ENCODE measurements around the gene CPPED1. TPM values are rescaled to one million over a fixed set of nuclear protein-coding genes. Genes with fewer than 3 reads are reported as not detected.

CPPED1 gene
- total RNA-seq, 1 experiment from 2014 or later = 7.9 TPM

DNA sequence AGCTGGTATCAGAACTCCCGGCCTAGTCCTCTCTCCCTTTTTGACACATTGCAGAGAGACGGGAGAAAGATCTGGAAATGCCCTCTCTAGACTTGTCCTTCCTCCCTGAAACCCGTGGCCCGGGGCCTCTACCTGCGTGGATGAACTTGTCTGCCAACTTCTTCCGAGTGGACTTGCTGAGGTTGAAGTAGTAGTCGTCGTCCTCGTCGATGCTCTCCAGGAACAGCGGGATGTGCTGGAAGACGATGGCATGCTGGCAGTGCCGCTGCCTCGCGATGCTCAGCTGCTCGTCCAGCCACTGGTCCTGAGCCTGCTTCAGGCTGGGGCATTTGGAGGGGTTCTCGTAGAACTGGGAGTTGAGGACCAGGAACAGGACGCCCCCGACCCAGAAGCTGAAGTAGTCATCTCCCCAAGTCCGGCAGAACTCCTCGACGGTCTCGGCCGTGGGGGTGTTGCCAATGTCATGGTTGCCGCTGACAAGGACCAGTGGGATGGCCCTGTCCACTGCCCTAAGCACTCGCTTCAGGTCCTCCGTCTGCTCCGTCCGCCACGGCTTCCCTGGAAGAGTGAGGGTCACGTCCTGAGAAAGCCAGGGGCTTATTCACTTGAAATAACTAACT is 99.1 kb downstream of the CPPED1 start:
- Histone ChIP-seq H2BK20ac (ENCODE audit: low read depth, low read length, poor library complexity, severe bottlenecking) (no peak overlapping the region), H3T11ph (ENCODE audit: low read length) (no peak overlapping the region), H4K5ac (ENCODE audit: insufficient read length, low read depth, low read length) (no peak overlapping the region), H3K4me2 (ENCODE audit: insufficient read depth, insufficient read length, low read length) (no peak overlapping the region), H3K18ac (ENCODE audit: insufficient read length, low read depth, low read length) (no peak overlapping the region), H3K56ac (ENCODE audit: insufficient read length, low read depth, low read length) (no peak overlapping the region), H3K23ac (ENCODE audit: insufficient read length, low read depth, low read length) (no peak overlapping the region), H3K4me1 (ENCODE audit: insufficient read depth, low read length) (no peaks in the 10 kb centered on the region), H2BK120ac (ENCODE audit: low read depth, low read length, poor library complexity, severe bottlenecking) (no peak overlapping the region), H3K27me3 (ENCODE audit: insufficient read depth, low read length) (no peaks in the 10 kb centered on the region), H2AFZ (ENCODE audit: low read length) (no peak overlapping the region), H4K8ac (replicated peaks; ENCODE audit: insufficient read length, low read depth, low read length) (no peak overlapping the region), H2BK12ac (ENCODE audit: insufficient read length, low read depth, low read length) (no peak overlapping the region), H2AK5ac (ENCODE audit: insufficient read length, low read length) (no peak overlapping the region), H3K9me3 (ENCODE audit: control insufficient read depth, low read depth, low read length) (no peaks in the 10 kb centered on the region), H3K9ac (ENCODE audit: extremely low read depth, insufficient read length, low read length) (no peak overlapping the region), H3K4ac (ENCODE audit: low read depth, low read length) (no peak overlapping the region), H2BK5ac (ENCODE audit: insufficient read length, low read length) (no peak overlapping the region), H3K14ac (ENCODE audit: insufficient read depth, low read length) (no peak overlapping the region), H3K23me2 (ENCODE audit: insufficient read length, low read depth, low read length, poor library complexity, severe bottlenecking) (no peaks in the 10 kb centered on the region), H2BK15ac (ENCODE audit: low read depth, low read length) (no peak overlapping the region), H3K79me1 (ENCODE audit: insufficient read depth, low read depth, low read length, poor library complexity, severe bottlenecking) (no peaks in the 10 kb centered on the region), H4K91ac (ENCODE audit: insufficient read length, low read depth, low read length) (no peak overlapping the region), H3K79me2 (ENCODE audit: insufficient read depth, low read length) (no peaks in the 10 kb centered on the region), H3K27ac (ENCODE audit: insufficient read length, low read depth, low read length) (no peak overlapping the region), H4K20me1 (ENCODE audit: control insufficient read depth, insufficient read depth, insufficient read length) (no peaks in the 10 kb centered on the region)
- Mint-ChIP-seq H3K27me3 (ENCODE audit: low read depth) (no peaks in the 10 kb centered on the region), H3K36me3 (ENCODE audit: insufficient read depth in 1 of 3, low read depth in 3 of 3) (peaks cover 0 to 3% (median 0%) of the 10 kb centered on the region in 3 experiments; a peak in 1 of 7 replicates), H3K9me3 (no peaks in the 10 kb centered on the region), H3K27ac (no peak overlapping the region), H3K4me3 (no peak overlapping the region), H3K4me1 (peaks cover 11 to 12% of the 10 kb centered on the region in 2 experiments)
- TF ChIP-seq, protein P1, sequence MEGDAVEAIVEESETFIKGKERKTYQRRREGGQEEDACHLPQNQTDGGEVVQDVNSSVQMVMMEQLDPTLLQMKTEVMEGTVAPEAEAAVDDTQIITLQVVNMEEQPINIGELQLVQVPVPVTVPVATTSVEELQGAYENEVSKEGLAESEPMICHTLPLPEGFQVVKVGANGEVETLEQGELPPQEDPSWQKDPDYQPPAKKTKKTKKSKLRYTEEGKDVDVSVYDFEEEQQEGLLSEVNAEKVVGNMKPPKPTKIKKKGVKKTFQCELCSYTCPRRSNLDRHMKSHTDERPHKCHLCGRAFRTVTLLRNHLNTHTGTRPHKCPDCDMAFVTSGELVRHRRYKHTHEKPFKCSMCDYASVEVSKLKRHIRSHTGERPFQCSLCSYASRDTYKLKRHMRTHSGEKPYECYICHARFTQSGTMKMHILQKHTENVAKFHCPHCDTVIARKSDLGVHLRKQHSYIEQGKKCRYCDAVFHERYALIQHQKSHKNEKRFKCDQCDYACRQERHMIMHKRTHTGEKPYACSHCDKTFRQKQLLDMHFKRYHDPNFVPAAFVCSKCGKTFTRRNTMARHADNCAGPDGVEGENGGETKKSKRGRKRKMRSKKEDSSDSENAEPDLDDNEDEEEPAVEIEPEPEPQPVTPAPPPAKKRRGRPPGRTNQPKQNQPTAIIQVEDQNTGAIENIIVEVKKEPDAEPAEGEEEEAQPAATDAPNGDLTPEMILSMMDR (conservative IDR thresholded peaks at IDR 0.05) = no peak
- WGBS (ENCODE audit: extremely low coverage, insufficient read length, low lambda C conversion rate) = no CpG with 5 or more reads among the region's 31 CpGs
- no peak for DNase-seq
